Natural killer cell (primary cell): ENCODE measurements around the gene LHFPL3. TPM values are rescaled to one million over a fixed set of nuclear protein-coding genes. Genes with fewer than 3 reads are reported as not detected.

Source experiments
- ATAC-seq, 3 donors: fragments of 150-1000 bp in 2 of 3; fragments of 200-7000 bp in 1 of 3; cut with Tn5 transposase; 1 replicate in 1 of 3; 2 replicates in 2 of 3; pipeline ENCODE4 v1.10.0; 2021; ENCODE audit warnings: mild to moderate bottlenecking in 2 of 3, moderate library complexity in 2 of 3
- DNase-seq, 2 donors: peaks; one replicate each; pipeline versions ENCODE4 v3.0.0 to v3.0.0-alpha.2; 2013 to 2021; ENCODE audit warnings: mixed read lengths in 1 of 2
- H3K27ac ChIP-seq: one replicate; pipeline ENCODE4 v1.5.1; 2013; ENCODE audit warnings: mild to moderate bottlenecking, low read length
- H3K27me3 ChIP-seq: one replicate; pipeline ENCODE4 v1.6.1; 2013; ENCODE audit warnings: low read length; ENCODE audit not compliant: control insufficient read depth, insufficient read depth
- H3K36me3 ChIP-seq: one replicate; pipeline ENCODE4 v1.6.1; 2013; ENCODE audit warnings: low read length; ENCODE audit not compliant: control insufficient read depth, insufficient read depth
- H3K4me1 ChIP-seq: one replicate; pipeline ENCODE4 v1.6.1; 2013; ENCODE audit warnings: low read length; ENCODE audit not compliant: control insufficient read depth, insufficient read depth
- H3K4me3 ChIP-seq: one replicate; pipeline ENCODE4 v1.5.1; 2013; ENCODE audit warnings: low read length
- H3K9me3 ChIP-seq: one replicate; pipeline ENCODE4 v1.6.1; 2013; ENCODE audit warnings: low read length; ENCODE audit not compliant: control insufficient read depth, insufficient read depth
- H3K27ac Mint-ChIP-seq, 2 donors: one replicate each; pipeline ENCODE4 v1.8.0; 2022; ENCODE audit warnings: mild to moderate bottlenecking in 2 of 2, mixed read lengths in 2 of 2, moderate library complexity in 1 of 2
- H3K27me3 Mint-ChIP-seq, 2 donors: one replicate each; pipeline ENCODE4 v1.8.0; 2022; ENCODE audit warnings: low read depth in 2 of 2, mixed read lengths in 2 of 2
- H3K36me3 Mint-ChIP-seq: one replicate; pipeline ENCODE4 v1.8.0; 2022; ENCODE audit warnings: mixed read lengths
- H3K4me1 Mint-ChIP-seq, 2 donors: one replicate each; pipeline ENCODE4 v1.8.0; 2022; ENCODE audit warnings: mixed read lengths in 2 of 2
- H3K4me3 Mint-ChIP-seq: one replicate; pipeline ENCODE4 v1.8.0; 2022; ENCODE audit warnings: mild to moderate bottlenecking, moderate library complexity, mixed read lengths
- H3K9me3 Mint-ChIP-seq, 2 donors: one replicate each; pipeline ENCODE4 v1.8.0; 2022; ENCODE audit warnings: mixed read lengths in 2 of 2
- CTCF ChIP-seq: fragments of 200-600 bp; IDR thresholded peaks from one replicate; pipeline ENCODE4 v1.8.0; 2022; ENCODE audit warnings: antibody characterized with exemption
- WGBS: methylation state at CpG from one replicate; pipeline ENCODE4 v1.1.7; 2013; ENCODE audit warnings: missing lambda C conversion rate; ENCODE audit not compliant: insufficient coverage; 5-methylcytosine and 5-hydroxymethylcytosine counted together
- intact Hi-C: fragments of 100-400 bp; cut with micrococcal nuclease; formaldehyde crosslinking; loops from one replicate; pipeline ENCODE4 v1.14.2; 2022
- total RNA-seq, 4 donors: library from RNA; stranded (reverse); fragments of 120-200 nt in 1 of 4; gene quantifications; one replicate each; pipeline versions ENCODE4 v1.2.3 to v1.2.4, GENCODE V29; 2013 to 2022

LHFPL3 gene
- total RNA-seq, 3 donors from 2014 or later (not counting 1 experiment from before 2014, with no cell fraction given): not detected

GRCh38 chr7:104846731-104847130 is 518.3 kb downstream of the LHFPL3 start:
- WGBS: 90% methylated on average over 1 of the region's 1 CpG
- H3K36me3 ChIP-seq: no peaks in the 10 kb centered on the region
- no peak overlapping the region for H3K27ac Mint-ChIP-seq

GRCh38 chr7:104848138-104848990 is 520.0 kb downstream of the LHFPL3 start:
- intact Hi-C loops: loop anchor here (1.0 to 5.0 kb wide), 2 partner anchors 617 to 1276 kb away; no protein-coding TSS in a partner anchor
- no peak overlapping the region for H3K27ac Mint-ChIP-seq
- DNase-seq (peak; percentile 26 to 70), ATAC-seq (peak in 2 of 3 donors; percentile 58 to 67)
- H3K27me3 Mint-ChIP-seq: peaks cover 11 to 23% of the 10 kb centered on the region in 2 donors
- no peaks in the 10 kb centered on the region for H3K36me3 ChIP-seq
- no peaks in the 10 kb centered on the region for H3K4me1 ChIP-seq
- WGBS: 67% methylated on average over 7 of the region's 7 CpGs
- H3K4me1 Mint-ChIP-seq: no peaks in the 10 kb centered on the region
- H3K4me3 Mint-ChIP-seq: no peak overlapping the region
- H3K9me3 ChIP-seq: no peaks in the 10 kb centered on the region
- H3K27me3 ChIP-seq: no peaks in the 10 kb centered on the region
- H3K9me3 Mint-ChIP-seq: no peaks in the 10 kb centered on the region
- no peak overlapping the region for H3K4me3 ChIP-seq
- no peak overlapping the region for H3K27ac ChIP-seq
- no peaks in the 10 kb centered on the region for H3K36me3 Mint-ChIP-seq
- TF ChIP-seq CTCF: peak; percentile 73

More at GRCh38 chr7:104846731-104847130, 518.3 kb downstream of the LHFPL3 start:
- no peaks in the 10 kb centered on the region for H3K36me3 Mint-ChIP-seq
- H3K27me3 Mint-ChIP-seq: peaks cover 8 to 34% of the 10 kb centered on the region in 2 donors
- intact Hi-C loops: loop anchor here (5.0 kb wide), 1 partner anchor 1274 kb away; no protein-coding TSS in a partner anchor
- Histone ChIP-seq H3K27ac (no peak overlapping the region), H3K9me3 (no peaks in the 10 kb centered on the region), H3K4me3 (no peak overlapping the region), H3K4me1 (no peaks in the 10 kb centered on the region), H3K27me3 (no peaks in the 10 kb centered on the region)
- H3K9me3 Mint-ChIP-seq: no peaks in the 10 kb centered on the region
- TF ChIP-seq CTCF: no peak
- no peak overlapping the region for H3K4me3 Mint-ChIP-seq
- DNase-seq: no peak
- ATAC-seq: no peak
- H3K4me1 Mint-ChIP-seq: no peaks in the 10 kb centered on the region

- Histone ChIP-seq H3K4me3 (no peak overlapping the region), H3K27me3 (no peaks in the 10 kb centered on the region), H3K36me3 (no peaks in the 10 kb centered on the region), H3K27ac (no peak overlapping the region), H3K4me1 (no peaks in the 10 kb centered on the region), H3K9me3 (no peaks in the 10 kb centered on the region)
- no peak for DNase-seq
- TF ChIP-seq CTCF: no peak
- H3K4me3 Mint-ChIP-seq: no peak overlapping the region
- no peaks in the 10 kb centered on the region for H3K4me1 Mint-ChIP-seq
- no peaks in the 10 kb centered on the region for H3K36me3 Mint-ChIP-seq
- no peak overlapping the region for H3K27ac Mint-ChIP-seq
- H3K9me3 Mint-ChIP-seq: no peaks in the 10 kb centered on the region
- no peak for ATAC-seq
- intact Hi-C loops: no loop called here
- H3K27me3 Mint-ChIP-seq: peaks cover 7 to 15% of the 10 kb centered on the region in 2 donors
- WGBS: 93% methylated on average over 1 of the region's 1 CpG
These were observed 522.0 kb downstream of the LHFPL3 start for GRCh38 chr7:104850374-104850773.
